HCT116 (cell line): ENCODE data around the gene TNF. TPM values are rescaled to one million over a fixed set of nuclear protein-coding genes. Genes with fewer than 3 reads are reported as not detected.

ENCODE experiments used
- ATAC-seq: fragments of 200-7000 bp; cut with Tn5 transposase; 2 replicates; pipeline ENCODE4 v1.9.1; 2020; ENCODE audit warnings: mild to moderate bottlenecking, moderate library complexity
- BruUV-seq: library from RNA; stranded (reverse); fragments of 400-500 nt; replicated peaks from 2 replicates; lab custom pipeline; 2021; lab: Mats Ljungman, UMichigan
- CTCF ChIA-PET: fragments of 300-600 bp; sonication (Branson Sonifier 250); formaldehyde crosslinking; loops from one replicate; lab custom pipeline; 2021; ENCODE audit warnings: antibody characterized with exemption; lab: Charles Lee
- POLR2A ChIA-PET: fragments of 300-600, 350-600 bp; sonication (Branson Sonifier 250); formaldehyde crosslinking; loops from one replicate; lab custom pipeline; 2021; ENCODE audit warnings: antibody characterized with exemption; lab: Charles Lee
- RAD21 ChIA-PET, 2 experiments: fragments of 300-600 bp; sonication (Branson Sonifier 250); formaldehyde crosslinking; loops; one replicate each; lab custom pipeline; 2023; ENCODE audit warnings: low total read pairs in 2 of 2; ENCODE audit not compliant: uncharacterized antibody in 2 of 2, unreplicated experiment in 2 of 2, low non-redundant PET in 1 of 2; lab: Charles Lee
- DNase-seq: peaks from one replicate; pipeline ENCODE4 v3.0.0-alpha.2; 2010; ENCODE audit warnings: low read depth, low spot score
- H2AFZ ChIP-seq: fragments of 200-600 bp; shearing (Covaris generic), sonication (generic); 2 replicates; pipeline ENCODE4 v1.6.1; 2017; ENCODE audit warnings: low read depth, mixed run types, mixed read lengths, antibody characterized with exemption, low read length; ENCODE audit not compliant: poor library complexity, severe bottlenecking
- H3K27ac ChIP-seq: 2 replicates; pipeline ENCODE4 v1.5.1; 2012; ENCODE audit warnings: low read depth, low read length
- H3K27me3 ChIP-seq: fragments of 200-600 bp; sonication (generic); 2 replicates; pipeline ENCODE4 v1.6.1; 2016; ENCODE audit warnings: mixed run types, low read length, mixed read lengths; ENCODE audit not compliant: insufficient read depth
- H3K36me3 ChIP-seq, 2 experiments: fragments of 200-500 bp in 1 of 2; fragments of 200-600 bp in 1 of 2; sonication (Bioruptor generic) in 1 of 2; sonication (generic) in 1 of 2; 2 replicates each; pipeline versions ENCODE4 v1.5.1 to v1.6.1; 2014 to 2016; ENCODE audit warnings: low read length in 2 of 2, inconsistent platforms in 1 of 2, mixed read lengths in 1 of 2, mixed run types in 1 of 2; ENCODE audit not compliant: insufficient read depth in 2 of 2, control insufficient read depth in 1 of 2
- H3K4me1 ChIP-seq, 2 experiments: fragments of 200-600 bp in 1 of 2; sonication (generic) in 1 of 2; 2 replicates each; pipeline versions ENCODE4 v1.5.1 to v1.6.1; 2012 to 2017; ENCODE audit warnings: low read length in 2 of 2, inconsistent platforms in 1 of 2, mild to moderate bottlenecking in 1 of 2, mixed read lengths in 1 of 2, mixed run types in 1 of 2, moderate library complexity in 1 of 2; ENCODE audit not compliant: insufficient read depth in 2 of 2, control insufficient read depth in 1 of 2
- H3K4me2 ChIP-seq: fragments of 200-600 bp; sonication (generic); 2 replicates; pipeline ENCODE4 v1.6.1; 2017; ENCODE audit warnings: mixed run types, low read length, mixed read lengths
- H3K4me3 ChIP-seq, 2 experiments: fragments of 200-600 bp in 1 of 2; sonication (generic) in 1 of 2; replicated peaks in 1 of 2; 2 replicates each; pipeline ENCODE4 v1.5.1; 2011 to 2016; ENCODE audit warnings: low read length in 2 of 2, control low read depth in 1 of 2, low read depth in 1 of 2, mild to moderate bottlenecking in 1 of 2, mixed read lengths in 1 of 2, mixed run types in 1 of 2
- H3K79me2 ChIP-seq: fragments of 200-600 bp; sonication (generic); 2 replicates; pipeline ENCODE4 v1.6.1; 2017; ENCODE audit warnings: mild to moderate bottlenecking, mixed run types, low read length, moderate library complexity, mixed read lengths; ENCODE audit not compliant: insufficient read depth
- H3K9ac ChIP-seq: fragments of 200-600 bp; sonication (generic); 2 replicates; pipeline ENCODE4 v1.6.1; 2016; ENCODE audit warnings: low read length, mixed read lengths
- H3K9me2 ChIP-seq: fragments of 200-600 bp; sonication (generic), shearing (Covaris generic); 2 replicates; pipeline ENCODE4 v1.6.1; 2017; ENCODE audit warnings: mixed run types, mild to moderate bottlenecking, moderate library complexity; ENCODE audit not compliant: insufficient read depth
- H3K9me3 ChIP-seq, 2 experiments: fragments of 200-500 bp in 1 of 2; fragments of 200-600 bp in 1 of 2; sonication (Bioruptor generic) in 1 of 2; sonication (generic) in 1 of 2; 2 replicates each; pipeline ENCODE4 v1.6.1; 2014 to 2017; ENCODE audit warnings: low read length in 2 of 2, mixed read lengths in 2 of 2, inconsistent platforms in 1 of 2, low read depth in 1 of 2, mild to moderate bottlenecking in 1 of 2, mixed run types in 1 of 2, moderate library complexity in 1 of 2; ENCODE audit not compliant: control insufficient read depth in 1 of 2, insufficient read depth in 1 of 2
- H4K20me1 ChIP-seq: fragments of 200-600 bp; sonication (generic), shearing (Covaris generic); 2 replicates; pipeline ENCODE4 v1.6.1; 2017; ENCODE audit warnings: mixed run types, mild to moderate bottlenecking, moderate library complexity; ENCODE audit not compliant: insufficient read depth
- ATF3 ChIP-seq: IDR thresholded peaks from 2 replicates; pipeline ENCODE4 v1.6.1; 2012
- CBX3 ChIP-seq: IDR thresholded peaks from 2 replicates; pipeline ENCODE4 v1.6.1; 2012; ENCODE audit warnings: low read depth
- CEBPB ChIP-seq: IDR thresholded peaks from 2 replicates; pipeline ENCODE4 v1.6.1; 2012; ENCODE audit warnings: low read depth
- CTCF ChIP-seq, 3 experiments: fragments of 200-600 bp in 1 of 3; sonication (generic) in 1 of 3; IDR thresholded peaks in 2 of 3; conservative IDR thresholded peaks in 1 of 3; 2 replicates each; pipeline ENCODE4 v1.5.1; 2012 to 2017; ENCODE audit warnings: low read depth in 2 of 3, low read length in 2 of 3, antibody characterized with exemption in 1 of 3, borderline replicate concordance in 1 of 3, control low read depth in 1 of 3, mild to moderate bottlenecking in 1 of 3, mixed read lengths in 1 of 3, mixed run types in 1 of 3, moderate library complexity in 1 of 3; ENCODE audit not compliant: insufficient read depth in 1 of 3
- ELF1 ChIP-seq: IDR thresholded peaks from 2 replicates; pipeline ENCODE4 v1.6.1; 2012; ENCODE audit warnings: low read depth, borderline replicate concordance
- EZH2 ChIP-seq: fragments of 200-600 bp; sonication (generic); IDR thresholded peaks from 2 replicates; pipeline ENCODE4 v1.6.1; 2017; ENCODE audit warnings: antibody characterized with exemption, mixed run types
- EZH2phosphoT487 ChIP-seq: fragments of 200-600 bp; IDR thresholded peaks from 2 replicates; pipeline ENCODE4 v1.6.1; 2018; ENCODE audit warnings: antibody characterized with exemption, borderline replicate concordance
- FOSL1 ChIP-seq: IDR thresholded peaks from 2 replicates; pipeline ENCODE4 v1.6.1; 2012; ENCODE audit warnings: low read depth
- JUND ChIP-seq: IDR thresholded peaks from 2 replicates; pipeline ENCODE4 v1.6.1; 2012
- POLR2A ChIP-seq: IDR thresholded peaks from 2 replicates; pipeline ENCODE4 v1.7.0; 2011; ENCODE audit warnings: borderline replicate concordance; ENCODE audit not compliant: insufficient read depth, insufficient read length; ENCODE audit errors: extremely low read depth
- POLR2AphosphoS5 ChIP-seq: IDR thresholded peaks from 2 replicates; pipeline ENCODE4 v1.6.1; 2011; ENCODE audit warnings: mild to moderate bottlenecking, low read depth, low read length, moderate library complexity
- RAD21 ChIP-seq: IDR thresholded peaks from 2 replicates; pipeline ENCODE4 v1.6.1; 2012; ENCODE audit warnings: low read depth, mild to moderate bottlenecking
- SIN3A ChIP-seq: IDR thresholded peaks from 2 replicates; pipeline ENCODE4 v1.6.1; 2012; ENCODE audit warnings: low read depth
- SP1 ChIP-seq: IDR thresholded peaks from 2 replicates; pipeline ENCODE4 v1.6.1; 2012; ENCODE audit warnings: low read depth
- TCF7L2 ChIP-seq: IDR thresholded peaks from 2 replicates; pipeline ENCODE4 v1.7.0; 2011; ENCODE audit warnings: borderline replicate concordance, inconsistent platforms; ENCODE audit not compliant: insufficient read depth, insufficient read length; ENCODE audit errors: extremely low read depth
- YY1 ChIP-seq: IDR thresholded peaks from 2 replicates; pipeline ENCODE4 v1.6.1; 2011; ENCODE audit warnings: low read length, low read depth, moderate library complexity, mild to moderate bottlenecking; ENCODE audit not compliant: insufficient replicate concordance; ENCODE audit errors: extremely low read depth
- ZBTB33 ChIP-seq: IDR thresholded peaks from 2 replicates; pipeline ENCODE4 v1.6.1; 2011; ENCODE audit warnings: mild to moderate bottlenecking, low read length, moderate library complexity; ENCODE audit not compliant: insufficient replicate concordance; ENCODE audit errors: extremely low read depth
- ZNF274 ChIP-seq: fragments of 200-500 bp; sonication (Bioruptor generic); IDR thresholded peaks from 2 replicates; pipeline ENCODE4 v1.6.1; 2014; ENCODE audit warnings: mild to moderate bottlenecking, low read depth, low read length, inconsistent platforms
- intact Hi-C: fragments of 100-400 bp; cut with micrococcal nuclease; formaldehyde crosslinking; loops from 2 replicates; pipeline ENCODE4 v1.10.0; 2022
- total RNA-seq: library from RNA; stranded (reverse); gene quantifications from one replicate; pipeline ENCODE4 v1.2.1, GENCODE V29; 2021; ENCODE audit not compliant: unreplicated experiment

TNF gene
- total RNA-seq, 1 experiment from 2014 or later: 0.59 TPM

GRCh38 chr6:31573239-31574105 lies 1.9 kb upstream of the TNF start:
- Histone ChIP-seq H3K27ac (no peak overlapping the region), H3K36me3 (no peaks in the 10 kb centered on the region), H3K27me3 (no peaks in the 10 kb centered on the region), H3K4me2 (no peak overlapping the region), H3K9ac (no peak overlapping the region), H3K9me3 (no peaks in the 10 kb centered on the region), H4K20me1 (no peaks in the 10 kb centered on the region), H3K4me3 (no peak overlapping the region), H3K79me2 (no peaks in the 10 kb centered on the region), H2AFZ (no peak overlapping the region), H3K4me1 (0 out of 4 replicates have a peak, but pooled peaks cover 0 to 3% of the 10 kb centered on the region in 2 experiments), H3K9me2 (no peaks in the 10 kb centered on the region)
- DNase-seq (no peak), ATAC-seq (no peak)
- ChIA-PET CTCF (no interaction called here), POLR2A (no interaction called here), RAD21 (no interaction called here)
- intact Hi-C loops: no loop called here
- TF ChIP-seq POLR2A (no peak), FOSL1 (no peak), ELF1 (no peak), JUND (no peak), CTCF (IDR thresholded peaks at IDR 0.05 in 2 of 3, conservative IDR thresholded peaks at IDR 0.05 in 1 of 3; ENCODE audit: borderline replicate concordance in 1 of 3, insufficient read depth in 1 of 3, low read depth in 2 of 3, low read length in 2 of 3) (no peak), ZBTB33 (no peak), ZNF274 (no peak), CEBPB (no peak), TCF7L2 (no peak), SIN3A (no peak), ATF3 (no peak), CBX3 (no peak), POLR2AphosphoS5 (no peak), RAD21 (no peak), SP1 (no peak), EZH2 (no peak), EZH2phosphoT487 (no peak), YY1 (no peak)
- BruUV-seq: no TSS peak
